OCI-LY7 (cell line): Measurements from ENCODE around the gene FCN1. TPM values are rescaled to one million over a fixed set of nuclear protein-coding genes. Genes with fewer than 3 reads are reported as not detected.

Source experiments
- BruUV-seq: library from RNA; stranded (reverse); fragments of 400-500 nt; replicated peaks from 2 replicates; lab custom pipeline; 2021; lab: Mats Ljungman, UMichigan
- CTCF ChIA-PET: fragments of 300-600 bp; sonication (Branson Sonifier 250); formaldehyde crosslinking; loops from one replicate; lab custom pipeline; 2022; ENCODE audit warnings: antibody characterized with exemption; ENCODE audit not compliant: unreplicated experiment; lab: Charles Lee
- POLR2A ChIA-PET: fragments of 300-600 bp; sonication (Branson Sonifier 250); formaldehyde crosslinking; loops from one replicate; lab custom pipeline; 2022; ENCODE audit warnings: antibody characterized with exemption; lab: Charles Lee
- DNase-seq: peaks from one replicate; pipeline ENCODE4 v3.0.0-alpha.2; 2015; ENCODE audit warnings: low spot score
- H2AFZ ChIP-seq: fragments of 200-600 bp; sonication (generic), shearing (Covaris generic); 2 replicates; pipeline ENCODE4 v1.6.1; 2014; ENCODE audit warnings: mild to moderate bottlenecking, antibody characterized with exemption, low read length, moderate library complexity
- H3K27ac ChIP-seq: fragments of 200-600 bp; sonication (generic); 2 replicates; pipeline ENCODE4 v1.5.1; 2014; ENCODE audit warnings: mixed run types, low read depth, mild to moderate bottlenecking, moderate library complexity, low read length, inconsistent platforms; ENCODE audit not compliant: poor library complexity, severe bottlenecking
- H3K36me3 ChIP-seq: fragments of 200-600 bp; sonication (generic); 2 replicates; pipeline ENCODE4 v1.6.1; 2014; ENCODE audit warnings: mild to moderate bottlenecking, antibody characterized with exemption, low read length, moderate library complexity, mixed read lengths; ENCODE audit not compliant: insufficient read depth
- H3K4me1 ChIP-seq: fragments of 200-600 bp; sonication (generic); 2 replicates; pipeline ENCODE4 v1.5.1; 2014; ENCODE audit warnings: mild to moderate bottlenecking, low read length; ENCODE audit not compliant: insufficient read depth, poor library complexity, severe bottlenecking
- H3K4me2 ChIP-seq: fragments of 200-600 bp; sonication (generic); 2 replicates; pipeline ENCODE4 v1.6.1; 2014; ENCODE audit warnings: mild to moderate bottlenecking, low read length
- H3K4me3 ChIP-seq: fragments of 200-600 bp; sonication (generic); 2 replicates; pipeline ENCODE4 v1.5.1; 2014; ENCODE audit warnings: mild to moderate bottlenecking, low read depth, low read length; ENCODE audit not compliant: poor library complexity, severe bottlenecking
- H3K79me2 ChIP-seq: fragments of 200-600 bp; sonication (generic); 2 replicates; pipeline ENCODE4 v1.6.1; 2016; ENCODE audit warnings: low read depth, mild to moderate bottlenecking, low read length, moderate library complexity, mixed read lengths; ENCODE audit not compliant: insufficient read depth
- H3K9me2 ChIP-seq: fragments of 200-600 bp; sonication (generic); 2 replicates; pipeline ENCODE4 v1.6.1; 2016; ENCODE audit warnings: mild to moderate bottlenecking, low read length, mixed read lengths; ENCODE audit not compliant: insufficient read depth
- H3K9me3 ChIP-seq: fragments of 200-600 bp; sonication (generic); 2 replicates; pipeline ENCODE4 v1.6.1; 2014; ENCODE audit warnings: mild to moderate bottlenecking, mixed run types, low read length, mixed read lengths
- H4K20me1 ChIP-seq: fragments of 200-600 bp; sonication (generic); 2 replicates; pipeline ENCODE4 v1.6.1; 2014; ENCODE audit warnings: mild to moderate bottlenecking, antibody characterized with exemption, low read length, moderate library complexity, mixed read lengths; ENCODE audit not compliant: insufficient read depth
- EZH2phosphoT487 ChIP-seq: fragments of 200-600 bp; sonication (generic); IDR thresholded peaks from 2 replicates; pipeline ENCODE4 v1.6.1; 2018; ENCODE audit warnings: low read depth, borderline replicate concordance, mild to moderate bottlenecking, mixed run types, antibody characterized with exemption, low read length, moderate library complexity, mixed read lengths
- intact Hi-C: fragments of 100-400 bp; cut with micrococcal nuclease; formaldehyde crosslinking; loops from one replicate; pipeline ENCODE4 v1.10.0; 2022; ENCODE audit not compliant: unreplicated experiment
- total RNA-seq, 2 experiments: library from RNA; depleted of rRNA in 1 of 2; stranded (reverse); fragments of >200 nt in 1 of 2; shearing (Covaris generic) in 1 of 2; gene quantifications; 2 replicates each; pipeline ENCODE4 v1.2.3, GENCODE V29; 2014 to 2022
- TF ChIP-seq, protein P1 (sequence below): fragments of 200-600 bp; sonication (generic); conservative IDR thresholded peaks from 2 replicates; pipeline ENCODE4 v1.5.1; 2014; ENCODE audit warnings: mild to moderate bottlenecking, antibody characterized with exemption, low read length, moderate library complexity, mixed read lengths

Gene FCN1
- total RNA-seq, 2 experiments from 2014 or later, result 0.19 to 0.30 TPM

DNA sequence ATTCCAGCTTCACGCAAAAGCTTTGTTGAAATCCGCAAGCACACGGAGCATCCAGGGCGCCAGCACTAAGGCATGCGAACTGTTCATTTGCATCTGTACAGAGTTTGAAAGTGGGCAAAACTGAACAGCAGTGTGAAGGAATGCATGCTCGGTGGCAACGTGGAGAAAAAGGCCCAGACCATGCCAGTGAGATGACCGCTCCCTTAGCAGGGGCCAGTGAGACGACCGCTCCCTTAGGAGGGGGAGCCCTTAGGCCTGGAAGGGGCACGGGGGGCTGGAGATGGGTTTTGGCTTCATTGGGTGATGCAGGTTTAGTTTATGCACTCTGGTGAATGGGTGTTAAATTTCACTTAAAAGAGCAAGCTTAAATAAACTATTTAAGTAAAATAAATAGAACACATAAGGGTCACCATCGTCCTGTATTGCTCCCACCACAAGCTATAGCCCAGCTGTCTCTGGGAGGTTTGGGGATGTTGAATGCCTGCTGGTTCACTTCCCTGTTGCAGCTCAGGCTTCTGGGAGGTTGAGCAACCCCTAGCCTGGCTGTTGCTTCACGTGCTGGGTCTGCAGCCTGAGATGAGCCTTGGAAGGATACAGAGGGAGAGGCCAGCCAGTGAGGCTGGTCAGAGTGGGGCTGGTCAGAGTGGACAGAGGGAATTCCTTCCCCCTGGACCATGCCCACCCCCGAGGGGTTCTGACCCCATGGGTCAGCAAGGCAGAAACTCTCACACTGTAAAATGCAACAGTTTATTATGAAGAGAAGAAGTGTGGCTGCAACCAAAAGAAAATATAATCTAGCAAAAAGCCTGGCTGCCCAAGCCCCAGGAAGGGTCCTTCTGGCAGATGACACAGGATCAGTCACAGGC lies 4.6 kb upstream of the FCN1 start:
- Histone ChIP-seq H3K36me3 (no peaks in the 10 kb centered on the region; the same call in 1 of the 2 replicates), H3K9me2 (no peaks in the 10 kb centered on the region), H3K4me3 (no peak overlapping the region), H3K79me2 (no peaks in the 10 kb centered on the region), H3K9me3 (peaks cover 21% of the 10 kb centered on the region), H3K4me1 (peaks cover 27% of the 10 kb centered on the region), H4K20me1 (no peaks in the 10 kb centered on the region), H3K27ac (no peak overlapping the region), H3K4me2 (no peak overlapping the region), H2AFZ (no peak overlapping the region)
- TF ChIP-seq, protein P1, sequence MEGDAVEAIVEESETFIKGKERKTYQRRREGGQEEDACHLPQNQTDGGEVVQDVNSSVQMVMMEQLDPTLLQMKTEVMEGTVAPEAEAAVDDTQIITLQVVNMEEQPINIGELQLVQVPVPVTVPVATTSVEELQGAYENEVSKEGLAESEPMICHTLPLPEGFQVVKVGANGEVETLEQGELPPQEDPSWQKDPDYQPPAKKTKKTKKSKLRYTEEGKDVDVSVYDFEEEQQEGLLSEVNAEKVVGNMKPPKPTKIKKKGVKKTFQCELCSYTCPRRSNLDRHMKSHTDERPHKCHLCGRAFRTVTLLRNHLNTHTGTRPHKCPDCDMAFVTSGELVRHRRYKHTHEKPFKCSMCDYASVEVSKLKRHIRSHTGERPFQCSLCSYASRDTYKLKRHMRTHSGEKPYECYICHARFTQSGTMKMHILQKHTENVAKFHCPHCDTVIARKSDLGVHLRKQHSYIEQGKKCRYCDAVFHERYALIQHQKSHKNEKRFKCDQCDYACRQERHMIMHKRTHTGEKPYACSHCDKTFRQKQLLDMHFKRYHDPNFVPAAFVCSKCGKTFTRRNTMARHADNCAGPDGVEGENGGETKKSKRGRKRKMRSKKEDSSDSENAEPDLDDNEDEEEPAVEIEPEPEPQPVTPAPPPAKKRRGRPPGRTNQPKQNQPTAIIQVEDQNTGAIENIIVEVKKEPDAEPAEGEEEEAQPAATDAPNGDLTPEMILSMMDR, result no peak
- ChIA-PET CTCF (no interaction called here), POLR2A (interaction anchor here (1.5 kb wide), 1 partner anchor 8 kb away, joined by 6 read pairs; no protein-coding TSS in a partner anchor)
- BruUV-seq, result no TSS peak
- intact Hi-C loops, result no loop called here
- no peak for DNase-seq

DNA sequence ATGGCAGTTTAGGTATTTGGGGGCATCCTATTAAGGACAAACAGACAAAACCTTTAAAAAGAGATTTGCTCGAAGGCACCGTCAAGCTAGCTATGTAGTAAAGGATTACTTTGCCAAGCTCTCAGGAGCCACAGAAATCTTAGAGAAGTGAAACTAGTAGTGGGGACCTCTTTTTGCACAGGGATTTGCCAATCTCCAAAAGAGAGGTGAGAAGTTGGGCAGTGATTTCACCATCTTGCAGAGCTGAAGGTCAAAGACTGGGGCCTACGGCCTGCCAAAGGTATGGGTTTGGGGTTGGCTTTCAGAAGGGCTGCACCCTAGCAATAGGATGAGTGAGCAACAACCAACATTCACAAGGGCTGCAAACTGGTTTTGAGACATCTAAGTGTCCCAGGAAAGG lies 1.6 kb upstream of the FCN1 start:
- H3K4me1 ChIP-seq, result peaks cover 35% of the 10 kb centered on the region
- no peaks in the 10 kb centered on the region for H3K9me2 ChIP-seq
- no peak overlapping the region for H3K4me2 ChIP-seq
- POLR2A ChIA-PET, result interaction anchor here (0.9 kb wide), 1 partner anchor 9 kb away, joined by 3 read pairs; no protein-coding TSS in a partner anchor
- H3K36me3 ChIP-seq, result no peaks in the 10 kb centered on the region; the same call in 1 of the 2 replicates
- H3K4me3 ChIP-seq, result no peak overlapping the region
- TF ChIP-seq, protein P1, result no peak
- no peak for TF ChIP-seq EZH2phosphoT487
- H3K79me2 ChIP-seq, result no peaks in the 10 kb centered on the region
- no peak overlapping the region for H2AFZ ChIP-seq
- DNase-seq, result no peak
- intact Hi-C loops, result no loop called here
- H3K9me3 ChIP-seq, result peaks cover 21% of the 10 kb centered on the region
- CTCF ChIA-PET, result no interaction called here
- H4K20me1 ChIP-seq, result no peaks in the 10 kb centered on the region
- H3K27ac ChIP-seq, result no peak overlapping the region
- no TSS peak for BruUV-seq

DNA sequence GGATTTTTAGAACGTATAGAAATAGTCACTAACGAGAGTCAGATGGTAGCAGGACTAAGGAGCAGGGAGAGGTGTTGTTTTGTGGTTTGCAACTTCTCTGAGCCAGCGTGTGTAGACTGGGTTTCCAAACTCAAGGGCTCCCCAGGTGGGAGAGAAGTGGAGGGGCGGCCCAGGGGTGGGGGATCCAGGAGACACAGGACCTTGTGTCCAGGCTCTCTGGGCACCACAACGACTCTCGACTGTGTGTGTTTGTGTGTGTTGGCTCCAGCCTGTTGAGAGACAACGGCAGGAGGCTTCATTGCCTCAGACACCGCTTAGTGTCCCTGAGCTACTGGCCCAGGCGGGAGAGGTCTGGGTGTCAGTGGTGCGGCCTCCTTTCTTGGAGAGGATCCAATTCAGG lies 934 bp upstream of the FCN1 start:
- Histone ChIP-seq H2AFZ (no peak overlapping the region), H3K79me2 (no peaks in the 10 kb centered on the region), H3K9me3 (peaks cover 21% of the 10 kb centered on the region), H3K36me3 (no peaks in the 10 kb centered on the region; the same call in 1 of the 2 replicates), H3K9me2 (no peaks in the 10 kb centered on the region), H3K4me2 (no peak overlapping the region), H3K4me1 (peaks cover 35% of the 10 kb centered on the region), H3K4me3 (no peak overlapping the region), H3K27ac (no peak overlapping the region), H4K20me1 (no peaks in the 10 kb centered on the region)
- CTCF ChIA-PET, result no interaction called here
- no peak for TF ChIP-seq EZH2phosphoT487
- TF ChIP-seq, protein P1, result no peak
- no peak for DNase-seq
- intact Hi-C loops, result no loop called here
- POLR2A ChIA-PET, result interaction anchor here (0.9 kb wide), 1 partner anchor 10 kb away, joined by 3 read pairs; no protein-coding TSS in a partner anchor
- BruUV-seq, result no TSS peak
